ENCODE results near the gene LGALSL.

LGALSL gene

GRCh38 chr2:64453770-64454385 is at the start of gene LGALSL:
Gene LGALSL (plus strand): TSS chr2:64454162. CDS start chr2:64454546, 384 bp downstream.
- peak in 1 of 3 experiments; percentile 2 for DNase-seq (ENCODE audit: low read depth in 3 of 3)

GRCh38 chr2:64404743-64405142 is 49.2 kb upstream of the LGALSL start:
- DNase-seq (ENCODE audit: low read depth in 3 of 3) = no peak

GRCh38 chr2:64405581-64406406 is 48.2 kb upstream of the LGALSL start:
- DNase-seq (ENCODE audit: low read depth in 3 of 3) = no peak

- no peak for DNase-seq (ENCODE audit: low read depth in 3 of 3)
Observed at GRCh38 chr2:64406407-64406774, 47.6 kb upstream of the LGALSL start.

GRCh38 chr2:64408031-64408430 is 45.9 kb upstream of the LGALSL start:
- DNase-seq (ENCODE audit: low read depth in 3 of 3) = no peak

- no peak for DNase-seq (ENCODE audit: low read depth in 3 of 3)
Observed at GRCh38 chr2:64410671-64411070, 43.3 kb upstream of the LGALSL start.

- DNase-seq (ENCODE audit: low read depth in 3 of 3) = no peak
Observed at GRCh38 chr2:64412671-64413070, 41.3 kb upstream of the LGALSL start.

- peak in 1 of 3 experiments; percentile 1 for DNase-seq (ENCODE audit: low read depth in 3 of 3)
Observed at GRCh38 chr2:64414736-64415435, 39.1 kb upstream of the LGALSL start.

- no peak for DNase-seq (ENCODE audit: low read depth in 3 of 3)
Observed at GRCh38 chr2:64417624-64418023, 36.3 kb upstream of the LGALSL start.

GRCh38 chr2:64419596-64420165 is 34.3 kb upstream of the LGALSL start:
- no peak for DNase-seq (ENCODE audit: low read depth in 3 of 3)

- no peak for DNase-seq (ENCODE audit: low read depth in 3 of 3)
Observed at GRCh38 chr2:64420677-64421076, 33.3 kb upstream of the LGALSL start.

- no peak for DNase-seq (ENCODE audit: low read depth in 3 of 3)
Observed at GRCh38 chr2:64421201-64421600, 32.8 kb upstream of the LGALSL start.

- DNase-seq (ENCODE audit: low read depth in 3 of 3) = no peak
Observed at GRCh38 chr2:64422466-64422865, 31.5 kb upstream of the LGALSL start.

GRCh38 chr2:64423303-64423702 is 30.7 kb upstream of the LGALSL start:
- no peak for DNase-seq (ENCODE audit: low read depth in 3 of 3)

GRCh38 chr2:64424416-64424987 is 29.5 kb upstream of the LGALSL start:
- DNase-seq (ENCODE audit: low read depth in 3 of 3) = no peak

GRCh38 chr2:64426183-64426952 is 27.6 kb upstream of the LGALSL start:
- DNase-seq (ENCODE audit: low read depth in 3 of 3) = no peak

GRCh38 chr2:64434039-64434657 is 19.8 kb upstream of the LGALSL start:
- DNase-seq (ENCODE audit: low read depth in 3 of 3) = no peak

- DNase-seq (ENCODE audit: low read depth in 3 of 3) = no peak
Observed at GRCh38 chr2:64437883-64438282, 16.1 kb upstream of the LGALSL start.

- DNase-seq (ENCODE audit: low read depth in 3 of 3) = no peak
Observed at GRCh38 chr2:64439194-64439593, 14.8 kb upstream of the LGALSL start.

- DNase-seq (ENCODE audit: low read depth in 3 of 3) = no peak
Observed at GRCh38 chr2:64440843-64441242, 13.1 kb upstream of the LGALSL start.

GRCh38 chr2:64442277-64442676 is 11.7 kb upstream of the LGALSL start:
- no peak for DNase-seq (ENCODE audit: low read depth in 3 of 3)
